GM23338 (cell line): Measurements from ENCODE around the gene TRPM3. TPM values are rescaled to one million over a fixed set of nuclear protein-coding genes. Genes with fewer than 3 reads are reported as not detected.

Experiments
- ATAC-seq: fragments of 200-7000 bp; cut with Tn5 transposase; 3 replicates; pipeline ENCODE4 v1.9.1; 2020
- DNase-seq: peaks from one replicate; pipeline ENCODE4 v3.0.0-alpha.2; 2015; ENCODE audit warnings: low spot score
- H2AFZ ChIP-seq: fragments of 200-600 bp; sonication (generic); 2 replicates; pipeline ENCODE4 v1.8.0; 2016; ENCODE audit warnings: antibody characterized with exemption, mild to moderate bottlenecking, moderate library complexity
- H3F3A ChIP-seq: fragments of 200-600 bp; sonication (generic); replicated peaks from 2 replicates; pipeline ENCODE4 v1.8.0; 2017; ENCODE audit warnings: antibody characterized with exemption, mixed run types, low read depth
- H3K27ac ChIP-seq: fragments of 200-600 bp; sonication (generic); 2 replicates; pipeline ENCODE4 v1.6.1; 2016; ENCODE audit warnings: low read depth
- H3K27me3 ChIP-seq: fragments of 200-600 bp; sonication (generic); 2 replicates; pipeline ENCODE4 v1.8.0; 2016; ENCODE audit warnings: mild to moderate bottlenecking, mixed run types, moderate library complexity; ENCODE audit not compliant: insufficient read depth
- H3K36me3 ChIP-seq: fragments of 200-600 bp; sonication (generic); 2 replicates; pipeline ENCODE4 v1.8.0; 2016; ENCODE audit warnings: mild to moderate bottlenecking; ENCODE audit not compliant: insufficient read depth
- H3K4me1 ChIP-seq: fragments of 200-600 bp; sonication (generic); 2 replicates; pipeline ENCODE4 v1.8.0; 2016; ENCODE audit warnings: mild to moderate bottlenecking, moderate library complexity; ENCODE audit not compliant: insufficient read depth
- H3K4me2 ChIP-seq: fragments of 200-600 bp; sonication (generic); 2 replicates; pipeline ENCODE4 v1.7.1; 2017; ENCODE audit warnings: mixed run types
- H3K4me3 ChIP-seq: fragments of 200-600 bp; sonication (generic); 2 replicates; pipeline ENCODE4 v1.6.1; 2016; ENCODE audit warnings: mixed run types
- H3K79me2 ChIP-seq: fragments of 200-600 bp; sonication (generic); replicated peaks from 2 replicates; pipeline ENCODE4 v1.8.0; 2017; ENCODE audit warnings: mild to moderate bottlenecking; ENCODE audit not compliant: insufficient read depth
- H3K9me2 ChIP-seq: fragments of 200-600 bp; sonication (generic); 2 replicates; pipeline ENCODE4 v1.8.0; 2017; ENCODE audit not compliant: insufficient read depth
- H4K20me1 ChIP-seq: fragments of 200-600 bp; sonication (generic); replicated peaks from 2 replicates; pipeline ENCODE4 v1.8.0; 2017; ENCODE audit warnings: mild to moderate bottlenecking; ENCODE audit not compliant: insufficient read depth
- H3K27ac Mint-ChIP-seq: 2 replicates; pipeline ENCODE4 v1.8.0; 2020; ENCODE audit warnings: inconsistent platforms, mild to moderate bottlenecking, moderate library complexity, mixed read lengths
- H3K27me3 Mint-ChIP-seq: 3 replicates; pipeline ENCODE4 v1.8.0; 2022; ENCODE audit warnings: low read depth, mild to moderate bottlenecking, moderate library complexity, mixed read lengths, inconsistent platforms; ENCODE audit not compliant: insufficient read depth, poor library complexity
- H3K36me3 Mint-ChIP-seq: 3 replicates; pipeline ENCODE4 v1.8.0; 2021; ENCODE audit warnings: low read depth, mild to moderate bottlenecking, inconsistent platforms, moderate library complexity, mixed read lengths
- H3K4me1 Mint-ChIP-seq: 3 replicates; pipeline ENCODE4 v1.8.0; 2020; ENCODE audit warnings: mild to moderate bottlenecking, inconsistent platforms, mixed read lengths
- H3K4me3 Mint-ChIP-seq: 3 replicates; pipeline ENCODE4 v1.8.0; 2021; ENCODE audit warnings: moderate library complexity, mild to moderate bottlenecking, inconsistent platforms, mixed read lengths
- H3K9me3 Mint-ChIP-seq: 3 replicates; pipeline ENCODE4 v1.8.0; 2020; ENCODE audit warnings: moderate library complexity, mild to moderate bottlenecking, inconsistent platforms, mixed read lengths
- CREB1 ChIP-seq: fragments of 250-450 bp; sonication (Bioruptor Pico); IDR thresholded peaks from 2 replicates; pipeline ENCODE4 v1.5.0; 2020; ENCODE audit warnings: low read depth, mild to moderate bottlenecking, moderate library complexity
- EZH2 ChIP-seq: fragments of 200-600 bp; sonication (generic); IDR thresholded peaks from one replicate; pipeline ENCODE4 v1.8.0; 2017; ENCODE audit warnings: antibody characterized with exemption, mild to moderate bottlenecking, low read depth; ENCODE audit not compliant: unreplicated experiment
- EZH2phosphoT487 ChIP-seq: fragments of 200-600 bp; sonication (generic); IDR thresholded peaks from one replicate; pipeline ENCODE4 v1.8.1; 2018; ENCODE audit warnings: antibody characterized with exemption; ENCODE audit not compliant: unreplicated experiment
- JUNB ChIP-seq: IDR thresholded peaks from one replicate; pipeline ENCODE4 v1.6.1; 2016; ENCODE audit warnings: antibody characterized with exemption; ENCODE audit not compliant: unreplicated experiment
- NANOG ChIP-seq: IDR thresholded peaks from 2 replicates; pipeline ENCODE4 v1.6.1; 2016; ENCODE audit warnings: antibody characterized with exemption, borderline replicate concordance
- POLR2AphosphoS5 ChIP-seq: IDR thresholded peaks from 2 replicates; pipeline ENCODE4 v1.6.1; 2016; ENCODE audit warnings: antibody characterized with exemption, low read depth
- STAT1 ChIP-seq: IDR thresholded peaks from one replicate; pipeline ENCODE4 v1.6.1; 2016; ENCODE audit warnings: antibody characterized with exemption; ENCODE audit not compliant: unreplicated experiment
- ZNF114 ChIP-seq: fragments of 250-450 bp; sonication (Bioruptor Pico); IDR thresholded peaks from 2 replicates; pipeline ENCODE4 v1.5.0; 2020; ENCODE audit warnings: mild to moderate bottlenecking, moderate library complexity
- ZNF331 ChIP-seq: fragments of 250-450 bp; sonication (Bioruptor Pico); IDR thresholded peaks from 2 replicates; pipeline ENCODE4 v1.5.0; 2020; ENCODE audit warnings: low read depth, mild to moderate bottlenecking, moderate library complexity
- polyA plus RNA-seq: library from polyadenylated mRNA; unstranded; fragments of >200 nt; fragmentation: Nextera tagmentation; extraction: Ambion mirVana; gene quantifications from 2 replicates; pipeline ENCODE4 v1.2.1, GENCODE V29; 2016
- total RNA-seq: library from RNA; depleted of rRNA; stranded (reverse); fragments of >200 nt; shearing (Covaris generic); gene quantifications from 2 replicates; pipeline ENCODE4 v1.2.3, GENCODE V29; 2014
- TF ChIP-seq, protein P1 (sequence below), 2 experiments: fragments of 200-600 bp in 1 of 2; sonication (generic) in 1 of 2; conservative IDR thresholded peaks; 2 replicates each; pipeline versions ENCODE4 v1.5.1 to v1.6.1; 2016 to 2017; ENCODE audit warnings: antibody characterized with exemption in 2 of 2, low read depth in 2 of 2, mild to moderate bottlenecking in 2 of 2, moderate library complexity in 1 of 2
- TF ChIP-seq, protein P2 (sequence below): fragments of 250-450 bp; sonication (Bioruptor Pico); IDR thresholded peaks from 2 replicates; pipeline ENCODE4 v1.5.0; 2020; ENCODE audit warnings: mild to moderate bottlenecking, moderate library complexity
- TF ChIP-seq, protein P3 (sequence below): IDR thresholded peaks from 2 replicates; pipeline ENCODE4 v1.6.1; 2016; ENCODE audit warnings: antibody characterized with exemption
- TF ChIP-seq, protein P4 (sequence below): IDR thresholded peaks from one replicate; pipeline ENCODE4 v1.6.1; 2018; ENCODE audit warnings: antibody characterized with exemption; ENCODE audit not compliant: unreplicated experiment

The TRPM3 gene
- total and polyA plus RNA-seq, 2 experiments from 2014 or later, result 2.8 to 8.2 TPM

DNA sequence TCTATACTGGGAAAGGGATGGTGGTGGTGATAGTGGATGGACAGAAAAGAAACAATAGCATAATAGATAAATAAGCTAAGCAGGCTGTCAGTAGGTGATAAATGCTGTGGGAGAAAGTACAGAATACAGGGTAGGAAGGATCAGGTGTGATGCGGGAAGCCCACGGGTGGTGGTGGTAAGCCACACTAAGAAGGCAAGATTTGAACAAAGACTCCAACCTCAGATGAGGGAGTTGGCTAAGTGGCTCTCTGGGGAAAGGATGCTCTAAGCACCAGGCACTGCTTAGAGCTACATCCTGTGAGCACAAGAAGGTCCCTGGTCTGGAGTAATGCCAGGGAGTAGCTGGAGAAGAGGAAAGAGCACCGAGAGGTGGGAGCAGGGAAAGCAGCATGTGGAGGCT, 555.4 kb downstream of the TRPM3 start:
- Mint-ChIP-seq H3K27me3 (peaks cover 2% of the 10 kb centered on the region), H3K4me3 (no peak overlapping the region), H3K36me3 (no peaks in the 10 kb centered on the region), H3K4me1 (peaks cover 20% of the 10 kb centered on the region), H3K9me3 (no peaks in the 10 kb centered on the region), H3K27ac (no peak overlapping the region)
- no peak overlapping the region for H3K27ac ChIP-seq
- H3K79me2 ChIP-seq, result no peaks in the 10 kb centered on the region
- no peaks in the 10 kb centered on the region for H3K4me1 ChIP-seq
- H3K4me2 ChIP-seq, result no peak overlapping the region
- no peaks in the 10 kb centered on the region for H3K36me3 ChIP-seq
- ATAC-seq (peak; percentile 30; the same call in 1 of the 3 replicates), DNase-seq (no peak)
- no peak overlapping the region for H2AFZ ChIP-seq
- H3K9me2 ChIP-seq, result peaks cover 6% of the 10 kb centered on the region; the same call in 1 of the 2 replicates
- H3K27me3 ChIP-seq, result no peaks in the 10 kb centered on the region
- no peaks in the 10 kb centered on the region for H4K20me1 ChIP-seq
- no peaks in the 10 kb centered on the region for H3F3A ChIP-seq
- no peak overlapping the region for H3K4me3 ChIP-seq
- TF ChIP-seq, protein P1, sequence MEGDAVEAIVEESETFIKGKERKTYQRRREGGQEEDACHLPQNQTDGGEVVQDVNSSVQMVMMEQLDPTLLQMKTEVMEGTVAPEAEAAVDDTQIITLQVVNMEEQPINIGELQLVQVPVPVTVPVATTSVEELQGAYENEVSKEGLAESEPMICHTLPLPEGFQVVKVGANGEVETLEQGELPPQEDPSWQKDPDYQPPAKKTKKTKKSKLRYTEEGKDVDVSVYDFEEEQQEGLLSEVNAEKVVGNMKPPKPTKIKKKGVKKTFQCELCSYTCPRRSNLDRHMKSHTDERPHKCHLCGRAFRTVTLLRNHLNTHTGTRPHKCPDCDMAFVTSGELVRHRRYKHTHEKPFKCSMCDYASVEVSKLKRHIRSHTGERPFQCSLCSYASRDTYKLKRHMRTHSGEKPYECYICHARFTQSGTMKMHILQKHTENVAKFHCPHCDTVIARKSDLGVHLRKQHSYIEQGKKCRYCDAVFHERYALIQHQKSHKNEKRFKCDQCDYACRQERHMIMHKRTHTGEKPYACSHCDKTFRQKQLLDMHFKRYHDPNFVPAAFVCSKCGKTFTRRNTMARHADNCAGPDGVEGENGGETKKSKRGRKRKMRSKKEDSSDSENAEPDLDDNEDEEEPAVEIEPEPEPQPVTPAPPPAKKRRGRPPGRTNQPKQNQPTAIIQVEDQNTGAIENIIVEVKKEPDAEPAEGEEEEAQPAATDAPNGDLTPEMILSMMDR (conservative IDR thresholded peaks at IDR 0.05; ENCODE audit: low read depth in 2 of 2), result no peak
- TF ChIP-seq ZNF114 (CRISPR knock-in tag) (no peak), EZH2 (no peak), ZNF331 (CRISPR knock-in tag) (no peak), NANOG (no peak), POLR2AphosphoS5 (no peak), EZH2phosphoT487 (no peak), CREB1 (CRISPR knock-in tag) (no peak), JUNB (no peak), STAT1 (no peak)
- TF ChIP-seq, protein P2, sequence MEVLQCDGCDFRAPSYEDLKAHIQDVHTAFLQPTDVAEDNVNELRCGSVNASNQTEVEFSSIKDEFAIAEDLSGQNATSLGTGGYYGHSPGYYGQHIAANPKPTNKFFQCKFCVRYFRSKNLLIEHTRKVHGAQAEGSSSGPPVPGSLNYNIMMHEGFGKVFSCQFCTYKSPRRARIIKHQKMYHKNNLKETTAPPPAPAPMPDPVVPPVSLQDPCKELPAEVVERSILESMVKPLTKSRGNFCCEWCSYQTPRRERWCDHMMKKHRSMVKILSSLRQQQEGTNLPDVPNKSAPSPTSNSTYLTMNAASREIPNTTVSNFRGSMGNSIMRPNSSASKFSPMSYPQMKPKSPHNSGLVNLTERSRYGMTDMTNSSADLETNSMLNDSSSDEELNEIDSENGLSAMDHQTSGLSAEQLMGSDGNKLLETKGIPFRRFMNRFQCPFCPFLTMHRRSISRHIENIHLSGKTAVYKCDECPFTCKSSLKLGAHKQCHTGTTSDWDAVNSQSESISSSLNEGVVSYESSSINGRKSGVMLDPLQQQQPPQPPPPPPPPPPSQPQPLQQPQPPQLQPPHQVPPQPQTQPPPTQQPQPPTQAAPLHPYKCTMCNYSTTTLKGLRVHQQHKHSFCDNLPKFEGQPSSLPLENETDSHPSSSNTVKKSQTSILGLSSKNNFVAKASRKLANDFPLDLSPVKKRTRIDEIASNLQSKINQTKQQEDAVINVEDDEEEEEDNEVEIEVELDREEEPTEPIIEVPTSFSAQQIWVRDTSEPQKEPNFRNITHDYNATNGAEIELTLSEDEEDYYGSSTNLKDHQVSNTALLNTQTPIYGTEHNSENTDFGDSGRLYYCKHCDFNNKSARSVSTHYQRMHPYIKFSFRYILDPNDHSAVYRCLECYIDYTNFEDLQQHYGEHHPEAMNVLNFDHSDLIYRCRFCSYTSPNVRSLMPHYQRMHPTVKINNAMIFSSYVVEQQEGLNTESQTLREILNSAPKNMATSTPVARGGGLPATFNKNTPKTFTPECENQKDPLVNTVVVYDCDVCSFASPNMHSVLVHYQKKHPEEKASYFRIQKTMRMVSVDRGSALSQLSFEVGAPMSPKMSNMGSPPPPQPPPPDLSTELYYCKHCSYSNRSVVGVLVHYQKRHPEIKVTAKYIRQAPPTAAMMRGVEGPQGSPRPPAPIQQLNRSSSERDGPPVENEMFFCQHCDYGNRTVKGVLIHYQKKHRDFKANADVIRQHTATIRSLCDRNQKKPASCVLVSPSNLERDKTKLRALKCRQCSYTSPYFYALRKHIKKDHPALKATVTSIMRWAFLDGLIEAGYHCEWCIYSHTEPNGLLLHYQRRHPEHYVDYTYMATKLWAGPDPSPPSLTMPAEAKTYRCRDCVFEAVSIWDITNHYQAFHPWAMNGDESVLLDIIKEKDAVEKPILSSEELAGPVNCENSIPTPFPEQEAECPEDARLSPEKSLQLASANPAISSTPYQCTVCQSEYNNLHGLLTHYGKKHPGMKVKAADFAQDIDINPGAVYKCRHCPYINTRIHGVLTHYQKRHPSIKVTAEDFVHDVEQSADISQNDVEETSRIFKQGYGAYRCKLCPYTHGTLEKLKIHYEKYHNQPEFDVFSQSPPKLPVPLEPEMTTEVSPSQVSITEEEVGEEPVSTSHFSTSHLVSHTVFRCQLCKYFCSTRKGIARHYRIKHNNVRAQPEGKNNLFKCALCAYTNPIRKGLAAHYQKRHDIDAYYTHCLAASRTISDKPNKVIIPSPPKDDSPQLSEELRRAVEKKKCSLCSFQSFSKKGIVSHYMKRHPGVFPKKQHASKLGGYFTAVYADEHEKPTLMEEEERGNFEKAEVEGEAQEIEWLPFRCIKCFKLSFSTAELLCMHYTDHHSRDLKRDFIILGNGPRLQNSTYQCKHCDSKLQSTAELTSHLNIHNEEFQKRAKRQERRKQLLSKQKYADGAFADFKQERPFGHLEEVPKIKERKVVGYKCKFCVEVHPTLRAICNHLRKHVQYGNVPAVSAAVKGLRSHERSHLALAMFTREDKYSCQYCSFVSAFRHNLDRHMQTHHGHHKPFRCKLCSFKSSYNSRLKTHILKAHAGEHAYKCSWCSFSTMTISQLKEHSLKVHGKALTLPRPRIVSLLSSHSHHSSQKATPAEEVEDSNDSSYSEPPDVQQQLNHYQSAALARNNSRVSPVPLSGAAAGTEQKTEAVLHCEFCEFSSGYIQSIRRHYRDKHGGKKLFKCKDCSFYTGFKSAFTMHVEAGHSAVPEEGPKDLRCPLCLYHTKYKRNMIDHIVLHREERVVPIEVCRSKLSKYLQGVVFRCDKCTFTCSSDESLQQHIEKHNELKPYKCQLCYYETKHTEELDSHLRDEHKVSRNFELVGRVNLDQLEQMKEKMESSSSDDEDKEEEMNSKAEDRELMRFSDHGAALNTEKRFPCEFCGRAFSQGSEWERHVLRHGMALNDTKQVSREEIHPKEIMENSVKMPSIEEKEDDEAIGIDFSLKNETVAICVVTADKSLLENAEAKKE (CRISPR knock-in tag), result no peak
- TF ChIP-seq, protein P3, sequence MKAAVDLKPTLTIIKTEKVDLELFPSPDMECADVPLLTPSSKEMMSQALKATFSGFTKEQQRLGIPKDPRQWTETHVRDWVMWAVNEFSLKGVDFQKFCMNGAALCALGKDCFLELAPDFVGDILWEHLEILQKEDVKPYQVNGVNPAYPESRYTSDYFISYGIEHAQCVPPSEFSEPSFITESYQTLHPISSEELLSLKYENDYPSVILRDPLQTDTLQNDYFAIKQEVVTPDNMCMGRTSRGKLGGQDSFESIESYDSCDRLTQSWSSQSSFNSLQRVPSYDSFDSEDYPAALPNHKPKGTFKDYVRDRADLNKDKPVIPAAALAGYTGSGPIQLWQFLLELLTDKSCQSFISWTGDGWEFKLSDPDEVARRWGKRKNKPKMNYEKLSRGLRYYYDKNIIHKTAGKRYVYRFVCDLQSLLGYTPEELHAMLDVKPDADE, result no peak
- TF ChIP-seq, protein P4, sequence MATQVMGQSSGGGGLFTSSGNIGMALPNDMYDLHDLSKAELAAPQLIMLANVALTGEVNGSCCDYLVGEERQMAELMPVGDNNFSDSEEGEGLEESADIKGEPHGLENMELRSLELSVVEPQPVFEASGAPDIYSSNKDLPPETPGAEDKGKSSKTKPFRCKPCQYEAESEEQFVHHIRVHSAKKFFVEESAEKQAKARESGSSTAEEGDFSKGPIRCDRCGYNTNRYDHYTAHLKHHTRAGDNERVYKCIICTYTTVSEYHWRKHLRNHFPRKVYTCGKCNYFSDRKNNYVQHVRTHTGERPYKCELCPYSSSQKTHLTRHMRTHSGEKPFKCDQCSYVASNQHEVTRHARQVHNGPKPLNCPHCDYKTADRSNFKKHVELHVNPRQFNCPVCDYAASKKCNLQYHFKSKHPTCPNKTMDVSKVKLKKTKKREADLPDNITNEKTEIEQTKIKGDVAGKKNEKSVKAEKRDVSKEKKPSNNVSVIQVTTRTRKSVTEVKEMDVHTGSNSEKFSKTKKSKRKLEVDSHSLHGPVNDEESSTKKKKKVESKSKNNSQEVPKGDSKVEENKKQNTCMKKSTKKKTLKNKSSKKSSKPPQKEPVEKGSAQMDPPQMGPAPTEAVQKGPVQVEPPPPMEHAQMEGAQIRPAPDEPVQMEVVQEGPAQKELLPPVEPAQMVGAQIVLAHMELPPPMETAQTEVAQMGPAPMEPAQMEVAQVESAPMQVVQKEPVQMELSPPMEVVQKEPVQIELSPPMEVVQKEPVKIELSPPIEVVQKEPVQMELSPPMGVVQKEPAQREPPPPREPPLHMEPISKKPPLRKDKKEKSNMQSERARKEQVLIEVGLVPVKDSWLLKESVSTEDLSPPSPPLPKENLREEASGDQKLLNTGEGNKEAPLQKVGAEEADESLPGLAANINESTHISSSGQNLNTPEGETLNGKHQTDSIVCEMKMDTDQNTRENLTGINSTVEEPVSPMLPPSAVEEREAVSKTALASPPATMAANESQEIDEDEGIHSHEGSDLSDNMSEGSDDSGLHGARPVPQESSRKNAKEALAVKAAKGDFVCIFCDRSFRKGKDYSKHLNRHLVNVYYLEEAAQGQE, result no peak
